IPS DF 6.9 (cell line): ENCODE measurements around the gene CLK2.
A peak's percentile ranks its signal among the peaks of the same experiment; 100 is the strongest.

ENCODE experiments used
- DNase-seq: peaks from one replicate; pipeline ENCODE4 v3.0.0-alpha.2; 2013; ENCODE audit warnings: low read depth, low spot score
- H3K27ac ChIP-seq: one replicate; pipeline ENCODE4 v1.5.1; 2013; ENCODE audit warnings: low read length, control low read depth
- H3K27me3 ChIP-seq: 2 replicates; pipeline ENCODE4 v1.6.1; 2013; ENCODE audit warnings: mild to moderate bottlenecking, low read length; ENCODE audit not compliant: control insufficient read depth, insufficient read depth
- H3K36me3 ChIP-seq: 2 replicates; pipeline ENCODE4 v1.6.1; 2013; ENCODE audit warnings: low read length; ENCODE audit not compliant: control insufficient read depth, insufficient read depth
- H3K4me1 ChIP-seq: 2 replicates; pipeline ENCODE4 v1.6.1; 2013; ENCODE audit warnings: low read length; ENCODE audit not compliant: control insufficient read depth, insufficient read depth
- H3K4me3 ChIP-seq: 2 replicates; pipeline ENCODE4 v1.5.1; 2013; ENCODE audit warnings: mild to moderate bottlenecking, low read length
- H3K9me3 ChIP-seq: 2 replicates; pipeline ENCODE4 v1.6.1; 2013; ENCODE audit warnings: low read length, inconsistent platforms; ENCODE audit not compliant: control insufficient read depth, insufficient read depth
- WGBS: extraction: QIAGEN DNeasy Blood & Tissue Kit; methylation state at CpG from one replicate; pipeline ENCODE4 v1.1.7; 2013; ENCODE audit warnings: mixed read lengths, missing lambda C conversion rate; ENCODE audit not compliant: insufficient read length, insufficient coverage; 5-methylcytosine and 5-hydroxymethylcytosine counted together

Gene CLK2

GRCh38 chr1:155284476-155284875, 11.2 kb upstream of the CLK2 start:
- Histone ChIP-seq H3K27ac (no peak overlapping the region), H3K4me3 (no peak overlapping the region), H3K27me3 (no peaks in the 10 kb centered on the region), H3K36me3 (no peaks in the 10 kb centered on the region), H3K9me3 (no peaks in the 10 kb centered on the region), H3K4me1 (no peaks in the 10 kb centered on the region)
- no CpG with 5 or more reads among the region's 12 CpGs for WGBS
- no peak for DNase-seq

DNA sequence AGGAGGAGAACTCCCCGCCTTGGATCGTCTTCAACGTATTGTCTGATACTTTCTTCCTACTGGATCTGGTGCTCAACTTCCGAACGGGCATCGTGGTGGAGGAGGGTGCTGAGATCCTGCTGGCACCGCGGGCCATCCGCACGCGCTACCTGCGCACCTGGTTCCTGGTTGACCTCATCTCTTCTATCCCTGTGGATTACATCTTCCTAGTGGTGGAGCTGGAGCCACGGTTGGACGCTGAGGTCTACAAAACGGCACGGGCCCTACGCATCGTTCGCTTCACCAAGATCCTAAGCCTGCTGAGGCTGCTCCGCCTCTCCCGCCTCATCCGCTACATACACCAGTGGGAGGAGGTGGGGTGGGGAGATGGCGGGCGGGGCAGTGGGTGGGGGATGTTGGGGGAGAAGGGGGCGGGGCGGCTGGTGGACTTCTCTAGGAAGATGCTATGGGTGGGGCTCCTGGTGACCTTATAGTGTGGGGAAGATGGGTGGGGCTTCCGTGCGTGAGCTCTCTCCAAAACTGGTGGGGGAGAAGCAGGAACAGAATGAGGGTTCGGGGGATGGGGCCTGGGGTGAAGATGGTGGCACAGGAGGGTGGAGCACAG, 9.3 kb upstream of the CLK2 start:
- Histone ChIP-seq H3K4me1 (peaks cover 5% of the 10 kb centered on the region), H3K27ac (no peak overlapping the region), H3K27me3 (no peaks in the 10 kb centered on the region), H3K4me3 (no peak overlapping the region), H3K36me3 (no peaks in the 10 kb centered on the region), H3K9me3 (no peaks in the 10 kb centered on the region)
- DNase-seq: no peak
- whole genome bisulfite sequencing: no CpG with 5 or more reads among the region's 29 CpGs

- no CpG with 5 or more reads among the region's 2 CpGs for WGBS
- H3K4me3 ChIP-seq: no peak overlapping the region
- DNase-seq: no peak
- H3K27me3 ChIP-seq: no peaks in the 10 kb centered on the region
- H3K4me1 ChIP-seq: peaks cover 5% of the 10 kb centered on the region
- H3K36me3 ChIP-seq: no peaks in the 10 kb centered on the region
- no peaks in the 10 kb centered on the region for H3K9me3 ChIP-seq
- H3K27ac ChIP-seq: no peak overlapping the region
These were observed 6.0 kb upstream of the CLK2 start for GRCh38 chr1:155279268-155279667.

DNA sequence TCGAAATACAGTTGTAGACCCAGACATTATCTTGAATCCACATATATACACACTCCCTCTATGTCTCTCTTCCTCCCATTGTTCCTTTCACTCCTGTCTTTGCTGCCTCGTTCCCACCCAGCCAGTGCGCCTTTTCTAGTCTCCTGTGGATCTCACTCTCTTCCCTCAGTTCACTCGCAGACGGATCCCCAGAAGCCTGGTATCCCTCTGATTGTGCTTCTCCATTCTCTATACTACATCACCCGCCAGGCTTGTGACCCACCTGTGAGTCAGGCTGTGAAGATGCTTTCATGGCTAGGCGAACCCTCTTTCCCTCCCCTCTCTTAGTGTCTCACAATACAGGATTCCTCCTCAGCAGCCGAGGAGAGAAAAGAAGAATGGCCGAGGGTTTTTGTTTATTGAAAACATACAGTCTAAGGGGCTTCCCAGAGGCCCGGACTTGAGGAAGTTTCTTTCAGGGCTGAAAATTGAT, 5.4 kb upstream of the CLK2 start:
- Histone ChIP-seq H3K9me3 (no peaks in the 10 kb centered on the region), H3K27me3 (no peaks in the 10 kb centered on the region), H3K27ac (no peak overlapping the region), H3K4me1 (peaks cover 6% of the 10 kb centered on the region), H3K4me3 (no peak overlapping the region), H3K36me3 (no peaks in the 10 kb centered on the region)
- no CpG with 5 or more reads among the region's 10 CpGs for WGBS
- no peak for DNase-seq

DNA sequence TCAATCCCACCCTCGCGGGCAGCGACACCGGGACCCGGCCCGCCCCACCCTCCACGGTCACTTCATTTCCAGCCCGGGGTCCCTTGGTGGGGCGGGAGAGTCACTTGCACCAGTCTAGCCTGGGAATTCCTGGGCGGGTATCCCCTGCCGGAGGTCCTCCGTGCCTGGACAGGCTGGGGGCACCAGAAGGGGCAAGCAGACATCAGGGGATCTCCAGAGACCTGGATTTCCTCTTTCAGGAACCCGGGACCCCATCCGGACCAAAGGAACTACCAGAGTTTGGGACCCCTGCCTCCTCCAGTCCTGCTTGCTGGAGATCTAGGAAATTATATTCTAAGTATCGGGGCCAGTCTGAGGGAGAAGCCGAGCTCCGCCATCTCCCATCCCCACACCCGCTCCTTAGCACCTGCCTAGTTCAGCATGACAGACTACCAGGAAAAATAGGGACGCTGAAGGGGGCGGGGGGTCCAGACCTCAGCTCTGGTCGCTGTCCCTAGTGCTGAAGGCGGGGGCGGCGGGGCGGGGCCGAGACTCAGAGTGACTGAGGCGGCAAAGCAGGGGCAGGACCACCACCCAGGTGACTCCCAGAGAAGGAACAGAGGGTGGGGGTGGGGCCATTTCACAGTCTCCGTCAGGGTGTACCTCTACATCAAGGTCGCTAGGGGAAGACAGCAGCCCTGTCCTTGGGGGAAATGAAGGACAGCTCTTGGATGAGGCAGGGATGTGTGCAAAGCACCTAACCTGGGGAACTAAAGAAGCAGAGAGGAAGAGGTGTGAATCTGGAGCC, 4.8 kb upstream of the CLK2 start:
- Histone ChIP-seq H3K4me1 (peaks cover 8% of the 10 kb centered on the region), H3K27me3 (no peaks in the 10 kb centered on the region), H3K36me3 (no peaks in the 10 kb centered on the region), H3K4me3 (peak overlapping the region; percentile 70; the same call in 1 of the 2 replicates), H3K27ac (no peak overlapping the region), H3K9me3 (no peaks in the 10 kb centered on the region)
- WGBS: no CpG with 5 or more reads among the region's 29 CpGs
- DNase-seq: no peak

GRCh38 chr1:155277070-155277901, 4.0 kb upstream of the CLK2 start, which contains the start of gene HCN3:
TSS of gene HCN3 (plus strand) at chr1:155277463. CDS start at chr1:155277591, 128 bp downstream.
- Histone ChIP-seq H3K27me3 (no peaks in the 10 kb centered on the region), H3K4me3 (peak within 1 kb of the TSS; percentile 70), H3K9me3 (no peaks in the 10 kb centered on the region), H3K27ac (no peak within 1 kb of the TSS), H3K36me3 (no peaks in the 10 kb centered on the region), H3K4me1 (peaks cover 8% of the 10 kb centered on the region)
- WGBS: no CpG with 5 or more reads among the region's 68 CpGs
- peak; percentile 99 for DNase-seq

GRCh38 chr1:155272466-155273342, 600 bp downstream of the CLK2 start:
- Histone ChIP-seq H3K4me3 (peak overlapping the region; percentile 100), H3K9me3 (no peaks in the 10 kb centered on the region), H3K4me1 (peaks cover 3% of the 10 kb centered on the region; the same call in 1 of the 2 replicates), H3K27ac (no peak overlapping the region), H3K27me3 (no peaks in the 10 kb centered on the region), H3K36me3 (peaks cover 28% of the 10 kb centered on the region)
- no peak for DNase-seq
- WGBS: no CpG with 5 or more reads among the region's 44 CpGs

DNA sequence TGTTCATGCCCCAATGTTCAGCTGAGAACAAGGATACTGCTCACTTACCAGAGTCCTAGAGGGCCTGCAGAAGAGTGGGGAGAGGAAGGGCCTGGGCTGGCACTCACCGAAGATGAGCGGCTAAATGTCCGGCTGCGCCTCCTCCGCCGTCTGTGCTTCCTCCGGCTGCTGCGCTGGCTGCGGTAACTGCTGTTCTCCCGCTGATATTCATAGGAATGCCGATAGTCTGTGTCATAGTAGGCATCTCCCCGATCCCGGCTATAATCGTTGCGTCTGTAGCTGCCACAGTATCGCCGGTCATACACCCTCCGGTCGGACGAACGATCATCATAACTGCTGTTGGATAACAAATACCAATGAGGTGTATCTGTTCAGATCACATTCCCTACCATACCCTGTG, 3.9 kb downstream of the CLK2 start:
- Histone ChIP-seq H3K27ac (no peak overlapping the region), H3K27me3 (no peaks in the 10 kb centered on the region), H3K36me3 (peaks cover 48% of the 10 kb centered on the region), H3K4me3 (no peak overlapping the region), H3K4me1 (peaks cover 3% of the 10 kb centered on the region; the same call in 1 of the 2 replicates), H3K9me3 (no peaks in the 10 kb centered on the region)
- no peak for DNase-seq
- no CpG with 5 or more reads among the region's 21 CpGs for WGBS

DNA sequence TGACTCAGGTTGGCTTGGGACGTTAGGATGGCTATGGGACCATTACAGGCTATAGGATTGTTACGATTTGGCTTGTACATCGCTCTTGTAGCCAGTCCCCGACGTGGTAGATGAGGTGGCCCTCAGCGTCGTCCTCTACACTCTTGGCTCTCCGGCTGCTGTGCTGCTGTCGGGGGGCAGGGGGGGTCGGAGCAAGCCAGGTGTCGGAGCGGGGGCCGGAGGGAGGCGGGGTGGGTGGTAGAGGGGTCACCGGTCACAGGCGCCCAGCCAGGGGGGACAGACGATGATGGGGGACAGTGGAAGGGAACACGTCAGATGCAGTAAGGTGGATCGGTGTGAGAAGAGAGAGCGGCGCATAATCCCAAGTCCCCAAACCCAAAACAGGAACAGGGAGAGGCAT, 4.7 kb downstream of the CLK2 start:
- no peak overlapping the region for H3K27ac ChIP-seq
- no peaks in the 10 kb centered on the region for H3K9me3 ChIP-seq
- peaks cover 54% of the 10 kb centered on the region for H3K36me3 ChIP-seq
- no peaks in the 10 kb centered on the region for H3K27me3 ChIP-seq
- H3K4me1 ChIP-seq: peaks cover under 1% of the 10 kb centered on the region; the same call in 1 of the 2 replicates
- DNase-seq: no peak
- no peak overlapping the region for H3K4me3 ChIP-seq
- WGBS: no CpG with 5 or more reads among the region's 21 CpGs
